GM20000 (cell line): ENCODE data around the gene SLF2.

Source experiments
- DNase-seq: peaks from one replicate; pipeline ENCODE4 v3.0.0; 2012; ENCODE audit warnings: low spot score
- CTCF ChIP-seq: IDR thresholded peaks from 2 replicates; pipeline ENCODE4 v1.5.1; 2012; ENCODE audit warnings: mild to moderate bottlenecking, control low read depth; ENCODE audit errors: extremely low read depth, missing control alignments

SLF2 gene

GRCh38 chr10:101001659-101002035, 88.9 kb downstream of the SLF2 start:
- TF ChIP-seq CTCF, result no peak
- no peak for DNase-seq

GRCh38 chr10:101002456-101002855, 89.7 kb downstream of the SLF2 start:
- TF ChIP-seq CTCF, result no peak
- DNase-seq, result no peak

GRCh38 chr10:101003639-101004206, 91.0 kb downstream of the SLF2 start:
- TF ChIP-seq CTCF, result no peak
- DNase-seq, result no peak

GRCh38 chr10:101005361-101005760, 92.6 kb downstream of the SLF2 start:
- no peak for DNase-seq
- TF ChIP-seq CTCF, result no peak

GRCh38 chr10:101005869-101006567, 93.3 kb downstream of the SLF2 start:
- TF ChIP-seq CTCF, result no peak
- no peak for DNase-seq

- TF ChIP-seq CTCF, result no peak
- no peak for DNase-seq
Measured at GRCh38 chr10:101006593-101007098, 93.9 kb downstream of the SLF2 start.

GRCh38 chr10:101007099-101007711, 94.4 kb downstream of the SLF2 start:
- TF ChIP-seq CTCF, result no peak
- no peak for DNase-seq
